LNCaP clone FGC (cell line): ENCODE data around the gene OTP.

Experiments used
- DNase-seq: peaks from one replicate; pipeline ENCODE4 v3.0.0-alpha.2; 2011; ENCODE audit warnings: low read depth
- H3K4me3 ChIP-seq: 2 replicates; pipeline ENCODE4 v1.5.1; 2011; ENCODE audit warnings: mild to moderate bottlenecking, low read depth, low read length, control low read depth
- TF ChIP-seq, protein P1 (sequence below): IDR thresholded peaks from 2 replicates; pipeline ENCODE4 v1.5.1; 2012; ENCODE audit warnings: mild to moderate bottlenecking; ENCODE audit not compliant: control insufficient read depth, insufficient read depth; ENCODE audit errors: extremely low read depth

Gene OTP

DNA sequence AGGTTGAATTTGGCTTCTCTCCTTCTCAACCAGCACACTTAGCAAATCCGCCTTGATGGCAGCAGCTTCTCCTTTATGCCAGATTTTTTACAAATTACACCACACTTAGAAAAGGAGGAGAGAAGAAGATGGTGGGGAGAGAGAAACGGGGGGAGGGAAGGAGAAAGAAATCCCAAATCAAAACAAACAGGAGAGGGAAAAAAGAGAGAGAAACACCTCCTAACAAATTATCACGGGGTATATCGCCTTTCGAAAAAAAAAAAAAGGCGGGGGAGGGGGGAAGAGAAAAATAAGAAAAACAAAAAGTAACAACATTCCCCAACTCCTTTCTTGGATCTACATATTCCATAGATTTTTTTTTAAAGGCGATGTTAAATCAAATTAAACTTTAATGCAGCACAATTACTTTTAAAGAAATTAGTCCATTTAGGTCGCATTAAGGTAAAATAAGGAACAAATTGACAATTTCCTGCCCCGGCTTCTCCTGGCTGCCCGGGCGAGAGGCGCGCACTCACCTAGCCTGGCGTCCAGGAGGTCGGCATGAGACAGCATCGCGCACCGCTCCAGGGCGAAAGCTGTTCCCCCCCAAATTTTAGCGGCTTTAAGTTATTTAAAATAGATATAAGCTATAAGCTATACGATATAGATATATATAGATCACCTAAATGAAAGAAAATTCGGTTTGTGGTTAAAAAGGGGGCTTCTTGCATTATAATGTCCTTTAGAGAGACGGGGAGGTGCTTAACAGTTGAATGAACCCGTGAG lies at the start of gene OTP:
Gene OTP, minus strand, starts transcription at position 716 of the 765 bp plus-strand sequence. Its CDS starts 164 bp downstream, at position 552.
- DNase-seq: no peak
- H3K4me3 ChIP-seq: no peak within 1 kb of the TSS
- TF ChIP-seq, protein P1, sequence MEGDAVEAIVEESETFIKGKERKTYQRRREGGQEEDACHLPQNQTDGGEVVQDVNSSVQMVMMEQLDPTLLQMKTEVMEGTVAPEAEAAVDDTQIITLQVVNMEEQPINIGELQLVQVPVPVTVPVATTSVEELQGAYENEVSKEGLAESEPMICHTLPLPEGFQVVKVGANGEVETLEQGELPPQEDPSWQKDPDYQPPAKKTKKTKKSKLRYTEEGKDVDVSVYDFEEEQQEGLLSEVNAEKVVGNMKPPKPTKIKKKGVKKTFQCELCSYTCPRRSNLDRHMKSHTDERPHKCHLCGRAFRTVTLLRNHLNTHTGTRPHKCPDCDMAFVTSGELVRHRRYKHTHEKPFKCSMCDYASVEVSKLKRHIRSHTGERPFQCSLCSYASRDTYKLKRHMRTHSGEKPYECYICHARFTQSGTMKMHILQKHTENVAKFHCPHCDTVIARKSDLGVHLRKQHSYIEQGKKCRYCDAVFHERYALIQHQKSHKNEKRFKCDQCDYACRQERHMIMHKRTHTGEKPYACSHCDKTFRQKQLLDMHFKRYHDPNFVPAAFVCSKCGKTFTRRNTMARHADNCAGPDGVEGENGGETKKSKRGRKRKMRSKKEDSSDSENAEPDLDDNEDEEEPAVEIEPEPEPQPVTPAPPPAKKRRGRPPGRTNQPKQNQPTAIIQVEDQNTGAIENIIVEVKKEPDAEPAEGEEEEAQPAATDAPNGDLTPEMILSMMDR: no peak

GRCh38 chr5:77683171-77683732 lies 44.7 kb upstream of the OTP start:
- H3K4me3 ChIP-seq: no peak overlapping the region
- no peak for DNase-seq
- TF ChIP-seq, protein P1: no peak

DNA sequence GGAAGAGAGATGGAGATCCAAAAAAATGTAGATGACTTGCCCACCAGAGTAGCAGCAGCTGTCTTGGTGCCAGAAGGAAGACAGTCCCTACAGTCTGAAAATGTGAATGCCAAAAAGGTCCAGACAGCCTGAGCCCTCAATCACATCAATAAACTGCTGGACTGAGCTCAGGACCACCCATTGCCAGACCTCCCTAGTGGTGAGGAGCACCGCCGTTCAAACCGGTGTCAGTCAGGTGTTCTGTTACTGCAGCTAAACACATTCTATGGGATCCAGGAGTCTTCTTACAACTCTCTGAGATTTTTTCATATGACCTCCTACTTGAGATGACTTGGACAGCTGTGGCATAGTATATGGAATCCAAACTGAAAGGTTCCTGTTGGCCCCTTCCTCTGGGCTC lies 32.0 kb upstream of the OTP start:
- no peak for DNase-seq
- TF ChIP-seq, protein P1: no peak

DNA sequence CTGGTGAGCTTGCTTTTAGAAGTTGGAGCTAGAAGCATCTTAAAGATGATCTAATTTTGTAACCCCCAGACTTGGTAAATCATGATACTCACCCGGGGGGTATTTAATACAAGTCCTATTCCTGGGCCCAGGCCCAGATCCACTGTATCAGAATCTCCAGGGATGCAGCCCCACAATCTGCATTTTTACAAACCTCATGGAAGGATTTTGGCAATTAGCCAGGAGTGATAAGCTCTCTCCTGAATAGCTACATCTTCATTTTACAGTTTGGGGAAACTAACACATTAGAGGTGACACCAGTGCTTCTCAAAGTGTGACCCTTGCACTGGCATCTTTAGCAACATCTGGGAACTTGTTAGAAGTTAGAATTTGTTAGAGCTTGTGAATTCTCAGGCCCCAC lies 31.2 kb upstream of the OTP start:
- TF ChIP-seq, protein P1: no peak
- H3K4me3 ChIP-seq: no peak overlapping the region
- DNase-seq: no peak

More for the DNA sequence above, 32.0 kb upstream of the OTP start:
- H3K4me3 ChIP-seq: no peak overlapping the region

GRCh38 chr5:77663090-77663863 lies 24.8 kb upstream of the OTP start:
- TF ChIP-seq, protein P1: no peak
- H3K4me3 ChIP-seq: no peak overlapping the region
- no peak for DNase-seq

DNA sequence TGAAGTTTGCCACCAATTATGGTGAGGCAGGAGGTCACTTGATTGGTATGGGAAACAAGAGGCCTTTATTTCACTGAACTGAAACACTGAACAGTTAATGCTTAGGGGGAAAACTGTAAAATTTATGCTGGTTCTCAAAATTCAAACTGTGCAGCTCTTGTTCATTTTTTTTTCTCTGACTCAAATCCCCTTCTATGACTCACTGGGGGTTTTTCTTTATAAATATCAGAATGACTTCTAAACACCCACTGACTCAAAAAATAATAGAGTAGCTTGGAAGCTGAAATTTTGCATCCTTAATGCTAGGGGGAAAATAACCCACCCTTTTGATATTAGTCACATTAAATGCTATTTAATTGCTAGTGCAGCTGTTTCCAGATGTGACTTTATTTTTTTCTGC lies 24.1 kb upstream of the OTP start:
- no peak for DNase-seq
- H3K4me3 ChIP-seq: no peak overlapping the region
- TF ChIP-seq, protein P1: no peak
